ENCODE measurements around the gene CYB561D1. TPM values are rescaled to one million over a fixed set of nuclear protein-coding genes. Genes with fewer than 3 reads are reported as not detected.

The CYB561D1 gene
- total and polyA plus RNA-seq, 4 donors = 1.3 to 2.8 (median 2.0) TPM

DNA sequence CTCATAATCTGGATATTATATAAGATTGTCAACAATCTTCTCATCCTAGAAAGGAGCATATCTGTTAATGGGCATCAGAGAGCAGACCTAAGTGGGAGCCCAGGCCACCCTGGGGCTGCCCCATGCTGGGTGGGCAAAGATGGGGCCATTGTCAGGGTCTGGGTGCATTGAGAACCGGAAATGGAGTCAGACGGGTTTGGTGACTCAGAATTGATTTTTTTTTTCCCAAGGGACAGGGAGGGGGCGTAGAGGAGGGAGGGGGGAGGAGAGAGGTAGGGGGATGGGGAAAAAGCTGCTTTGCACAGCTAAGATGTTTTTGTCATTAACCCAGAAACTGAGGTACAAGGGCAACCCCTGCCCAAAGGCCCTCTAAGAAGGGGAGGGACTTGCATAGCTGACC, 8.9 kb upstream of the CYB561D1 start:
- H3K4me3 ChIP-seq (ENCODE audit: low read depth in 1 of 3, low read length in 3 of 3) = no peak overlapping the region
- H3K4me1 ChIP-seq (ENCODE audit: control insufficient read depth in 4 of 4, insufficient read depth in 4 of 4, low read length in 3 of 4) = peaks cover 5 to 16% (median 13%) of the 10 kb centered on the region in 4 donors
- DNase-seq (ENCODE audit: low spot score) = no peak
- no peak overlapping the region for H3K9ac ChIP-seq (ENCODE audit: low read depth in 1 of 2, low read length in 2 of 2)
- TF ChIP-seq, protein P1, sequence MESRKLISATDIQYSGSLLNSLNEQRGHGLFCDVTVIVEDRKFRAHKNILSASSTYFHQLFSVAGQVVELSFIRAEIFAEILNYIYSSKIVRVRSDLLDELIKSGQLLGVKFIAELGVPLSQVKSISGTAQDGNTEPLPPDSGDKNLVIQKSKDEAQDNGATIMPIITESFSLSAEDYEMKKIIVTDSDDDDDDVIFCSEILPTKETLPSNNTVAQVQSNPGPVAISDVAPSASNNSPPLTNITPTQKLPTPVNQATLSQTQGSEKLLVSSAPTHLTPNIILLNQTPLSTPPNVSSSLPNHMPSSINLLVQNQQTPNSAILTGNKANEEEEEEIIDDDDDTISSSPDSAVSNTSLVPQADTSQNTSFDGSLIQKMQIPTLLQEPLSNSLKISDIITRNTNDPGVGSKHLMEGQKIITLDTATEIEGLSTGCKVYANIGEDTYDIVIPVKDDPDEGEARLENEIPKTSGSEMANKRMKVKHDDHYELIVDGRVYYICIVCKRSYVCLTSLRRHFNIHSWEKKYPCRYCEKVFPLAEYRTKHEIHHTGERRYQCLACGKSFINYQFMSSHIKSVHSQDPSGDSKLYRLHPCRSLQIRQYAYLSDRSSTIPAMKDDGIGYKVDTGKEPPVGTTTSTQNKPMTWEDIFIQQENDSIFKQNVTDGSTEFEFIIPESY (IDR thresholded peaks at IDR 0.05) = no peak
- TF ChIP-seq, protein P2, sequence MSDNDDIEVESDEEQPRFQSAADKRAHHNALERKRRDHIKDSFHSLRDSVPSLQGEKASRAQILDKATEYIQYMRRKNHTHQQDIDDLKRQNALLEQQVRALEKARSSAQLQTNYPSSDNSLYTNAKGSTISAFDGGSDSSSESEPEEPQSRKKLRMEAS (IDR thresholded peaks at IDR 0.05) = no peak
- TF ChIP-seq RAD21 (IDR thresholded peaks at IDR 0.05) = no peak
- WGBS = 54% methylated on average over 3 of the region's 3 CpGs
- H3K27ac ChIP-seq (ENCODE audit: low read depth in 1 of 2, low read length in 2 of 2) = no peak overlapping the region
- no peaks in the 10 kb centered on the region for H3K27me3 ChIP-seq (ENCODE audit: control insufficient read depth in 4 of 4, insufficient read depth in 4 of 4, low read length in 3 of 4)
- H3K9me3 ChIP-seq (ENCODE audit: control insufficient read depth in 4 of 4, low read length in 3 of 4) = no peaks in the 10 kb centered on the region
- peaks cover 0 to 12% (median 2%) of the 10 kb centered on the region in 4 donors for H3K36me3 ChIP-seq (ENCODE audit: control insufficient read depth in 4 of 4, insufficient read depth in 3 of 4, low read depth in 1 of 4, low read length in 3 of 4)

- 85% methylated on average over 5 of the region's 5 CpGs for WGBS
- no peak for DNase-seq (ENCODE audit: low spot score)
- H3K9ac ChIP-seq (ENCODE audit: low read depth in 1 of 2, low read length in 2 of 2) = no peak overlapping the region
- TF ChIP-seq, protein P3, sequence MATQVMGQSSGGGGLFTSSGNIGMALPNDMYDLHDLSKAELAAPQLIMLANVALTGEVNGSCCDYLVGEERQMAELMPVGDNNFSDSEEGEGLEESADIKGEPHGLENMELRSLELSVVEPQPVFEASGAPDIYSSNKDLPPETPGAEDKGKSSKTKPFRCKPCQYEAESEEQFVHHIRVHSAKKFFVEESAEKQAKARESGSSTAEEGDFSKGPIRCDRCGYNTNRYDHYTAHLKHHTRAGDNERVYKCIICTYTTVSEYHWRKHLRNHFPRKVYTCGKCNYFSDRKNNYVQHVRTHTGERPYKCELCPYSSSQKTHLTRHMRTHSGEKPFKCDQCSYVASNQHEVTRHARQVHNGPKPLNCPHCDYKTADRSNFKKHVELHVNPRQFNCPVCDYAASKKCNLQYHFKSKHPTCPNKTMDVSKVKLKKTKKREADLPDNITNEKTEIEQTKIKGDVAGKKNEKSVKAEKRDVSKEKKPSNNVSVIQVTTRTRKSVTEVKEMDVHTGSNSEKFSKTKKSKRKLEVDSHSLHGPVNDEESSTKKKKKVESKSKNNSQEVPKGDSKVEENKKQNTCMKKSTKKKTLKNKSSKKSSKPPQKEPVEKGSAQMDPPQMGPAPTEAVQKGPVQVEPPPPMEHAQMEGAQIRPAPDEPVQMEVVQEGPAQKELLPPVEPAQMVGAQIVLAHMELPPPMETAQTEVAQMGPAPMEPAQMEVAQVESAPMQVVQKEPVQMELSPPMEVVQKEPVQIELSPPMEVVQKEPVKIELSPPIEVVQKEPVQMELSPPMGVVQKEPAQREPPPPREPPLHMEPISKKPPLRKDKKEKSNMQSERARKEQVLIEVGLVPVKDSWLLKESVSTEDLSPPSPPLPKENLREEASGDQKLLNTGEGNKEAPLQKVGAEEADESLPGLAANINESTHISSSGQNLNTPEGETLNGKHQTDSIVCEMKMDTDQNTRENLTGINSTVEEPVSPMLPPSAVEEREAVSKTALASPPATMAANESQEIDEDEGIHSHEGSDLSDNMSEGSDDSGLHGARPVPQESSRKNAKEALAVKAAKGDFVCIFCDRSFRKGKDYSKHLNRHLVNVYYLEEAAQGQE (IDR thresholded peaks at IDR 0.05) = no peak
- TF ChIP-seq SP1 (IDR thresholded peaks at IDR 0.05) (no peak), NR2F2 (IDR thresholded peaks at IDR 0.05) (no peak), JUND (IDR thresholded peaks at IDR 0.05) (no peak), FOXA1 (IDR thresholded peaks at IDR 0.05) (no peak), FOXA2 (IDR thresholded peaks at IDR 0.05) (no peak), GABPA (IDR thresholded peaks at IDR 0.05 in 1 of 2, conservative IDR thresholded peaks at IDR 0.05 in 1 of 2) (no peak), ATF3 (IDR thresholded peaks at IDR 0.05) (no peak), RAD21 (IDR thresholded peaks at IDR 0.05) (no peak), YY1 (IDR thresholded peaks at IDR 0.05) (no peak), RXRA (IDR thresholded peaks at IDR 0.05) (no peak), TAF1 (conservative IDR thresholded peaks at IDR 0.05) (no peak), HNF4A (conservative IDR thresholded peaks at IDR 0.05) (no peak)
- TF ChIP-seq, protein P4, sequence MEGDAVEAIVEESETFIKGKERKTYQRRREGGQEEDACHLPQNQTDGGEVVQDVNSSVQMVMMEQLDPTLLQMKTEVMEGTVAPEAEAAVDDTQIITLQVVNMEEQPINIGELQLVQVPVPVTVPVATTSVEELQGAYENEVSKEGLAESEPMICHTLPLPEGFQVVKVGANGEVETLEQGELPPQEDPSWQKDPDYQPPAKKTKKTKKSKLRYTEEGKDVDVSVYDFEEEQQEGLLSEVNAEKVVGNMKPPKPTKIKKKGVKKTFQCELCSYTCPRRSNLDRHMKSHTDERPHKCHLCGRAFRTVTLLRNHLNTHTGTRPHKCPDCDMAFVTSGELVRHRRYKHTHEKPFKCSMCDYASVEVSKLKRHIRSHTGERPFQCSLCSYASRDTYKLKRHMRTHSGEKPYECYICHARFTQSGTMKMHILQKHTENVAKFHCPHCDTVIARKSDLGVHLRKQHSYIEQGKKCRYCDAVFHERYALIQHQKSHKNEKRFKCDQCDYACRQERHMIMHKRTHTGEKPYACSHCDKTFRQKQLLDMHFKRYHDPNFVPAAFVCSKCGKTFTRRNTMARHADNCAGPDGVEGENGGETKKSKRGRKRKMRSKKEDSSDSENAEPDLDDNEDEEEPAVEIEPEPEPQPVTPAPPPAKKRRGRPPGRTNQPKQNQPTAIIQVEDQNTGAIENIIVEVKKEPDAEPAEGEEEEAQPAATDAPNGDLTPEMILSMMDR (IDR thresholded peaks at IDR 0.05; ENCODE audit: low read depth, low read length, missing input control) = no peak
- TF ChIP-seq, protein P2 (IDR thresholded peaks at IDR 0.05) = no peak
- TF ChIP-seq, protein P1 (IDR thresholded peaks at IDR 0.05) = no peak
- peaks cover 0 to 12% (median 0%) of the 10 kb centered on the region in 4 donors for H3K36me3 ChIP-seq (ENCODE audit: control insufficient read depth in 4 of 4, insufficient read depth in 3 of 4, low read depth in 1 of 4, low read length in 3 of 4)
- H3K27ac ChIP-seq (ENCODE audit: low read depth in 1 of 2, low read length in 2 of 2) = no peak overlapping the region
- no peaks in the 10 kb centered on the region for H3K27me3 ChIP-seq (ENCODE audit: control insufficient read depth in 4 of 4, insufficient read depth in 4 of 4, low read length in 3 of 4)
- peaks cover 5 to 16% (median 13%) of the 10 kb centered on the region in 4 donors for H3K4me1 ChIP-seq (ENCODE audit: control insufficient read depth in 4 of 4, insufficient read depth in 4 of 4, low read length in 3 of 4)
- no peak overlapping the region for H3K4me3 ChIP-seq (ENCODE audit: low read depth in 1 of 3, low read length in 3 of 3)
- H3K9me3 ChIP-seq (ENCODE audit: control insufficient read depth in 4 of 4, low read length in 3 of 4) = no peaks in the 10 kb centered on the region
Observed at GRCh38 chr1:109487261-109487660, 6.6 kb upstream of the CYB561D1 start.
